Caco-2 (cell line): ENCODE data around the gene CCN5. TPM values are rescaled to one million over a fixed set of nuclear protein-coding genes. Genes with fewer than 3 reads are reported as not detected.

Source experiments
- BruUV-seq: library from RNA; stranded (reverse); fragments of 400-500 nt; replicated peaks from 2 replicates; lab custom pipeline; 2021; lab: Mats Ljungman, UMichigan
- CTCF ChIA-PET: fragments of 300-600 bp; sonication (Branson Sonifier 250); formaldehyde crosslinking; loops from one replicate; lab custom pipeline; 2022; ENCODE audit warnings: antibody characterized with exemption; lab: Charles Lee
- POLR2A ChIA-PET: fragments of 300-600 bp; sonication (Branson Sonifier 250); formaldehyde crosslinking; loops from one replicate; lab custom pipeline; 2022; ENCODE audit warnings: antibody characterized with exemption; lab: Charles Lee
- DNase-seq, 2 experiments: peaks; one replicate each; pipeline versions ENCODE4 v3.0.0 to v3.0.0-alpha.2; 2020 to 2022
- H3K27me3 ChIP-seq: replicated peaks from 2 replicates; pipeline ENCODE4 v1.6.0; 2011; ENCODE audit warnings: low read length; ENCODE audit not compliant: control insufficient read depth, insufficient read depth
- H3K36me3 ChIP-seq: 2 replicates; pipeline ENCODE4 v1.5.1; 2011; ENCODE audit warnings: low read length; ENCODE audit not compliant: control insufficient read depth, insufficient read depth
- H3K4me1 ChIP-seq: fragments of 250-450 bp; sonication (Bioruptor Pico); 2 replicates; pipeline ENCODE4 v1.5.1; 2020; ENCODE audit warnings: mild to moderate bottlenecking
- H3K4me3 ChIP-seq: 2 replicates; pipeline ENCODE4 v1.5.1; 2011; ENCODE audit warnings: low read depth, mild to moderate bottlenecking, control low read depth, low read length
- H3K9me3 ChIP-seq: fragments of 250-450 bp; sonication (Bioruptor Pico); 2 replicates; pipeline ENCODE4 v1.5.1; 2020; ENCODE audit warnings: mild to moderate bottlenecking, moderate library complexity
- H3K27ac Mint-ChIP-seq: one replicate; pipeline ENCODE4 v1.8.0; 2022; ENCODE audit warnings: mixed read lengths; ENCODE audit not compliant: unreplicated experiment
- H3K27me3 Mint-ChIP-seq: one replicate; pipeline ENCODE4 v1.8.0; 2022; ENCODE audit warnings: mixed read lengths; ENCODE audit not compliant: insufficient read depth, unreplicated experiment
- H3K36me3 Mint-ChIP-seq: one replicate; pipeline ENCODE4 v1.8.0; 2022; ENCODE audit warnings: mild to moderate bottlenecking, mixed read lengths; ENCODE audit not compliant: insufficient read depth, unreplicated experiment
- H3K4me1 Mint-ChIP-seq: one replicate; pipeline ENCODE4 v1.8.0; 2022; ENCODE audit warnings: low read depth, mixed read lengths; ENCODE audit not compliant: unreplicated experiment
- H3K4me3 Mint-ChIP-seq: one replicate; pipeline ENCODE4 v1.8.0; 2022; ENCODE audit warnings: mild to moderate bottlenecking, moderate library complexity, mixed read lengths; ENCODE audit not compliant: unreplicated experiment
- H3K9me3 Mint-ChIP-seq: one replicate; pipeline ENCODE4 v1.8.0; 2022; ENCODE audit warnings: mixed read lengths; ENCODE audit not compliant: unreplicated experiment
- CTCF ChIP-seq, 2 experiments: fragments of 200-600 bp in 1 of 2; IDR thresholded peaks; 1 replicate in 1 of 2; 2 replicates in 1 of 2; pipeline versions ENCODE4 v1.5.1 to v1.8.0; 2011 to 2022; ENCODE audit warnings: antibody characterized with exemption in 1 of 2, control low read depth in 1 of 2, inconsistent platforms in 1 of 2, low read depth in 1 of 2, low read length in 1 of 2, mild to moderate bottlenecking in 1 of 2, moderate library complexity in 1 of 2; ENCODE audit not compliant: insufficient read depth in 1 of 2, severe bottlenecking in 1 of 2, unreplicated experiment in 1 of 2
- intact Hi-C: fragments of 100-400 bp; cut with micrococcal nuclease; formaldehyde crosslinking; loops from one replicate; pipeline ENCODE4 v1.10.0; 2022; ENCODE audit not compliant: unreplicated experiment
- total RNA-seq: library from RNA; stranded (reverse); gene quantifications from 2 replicates; pipeline ENCODE4 v1.2.3, GENCODE V29; 2022

Gene CCN5
- total RNA-seq, 1 experiment from 2014 or later, result not detected

DNA sequence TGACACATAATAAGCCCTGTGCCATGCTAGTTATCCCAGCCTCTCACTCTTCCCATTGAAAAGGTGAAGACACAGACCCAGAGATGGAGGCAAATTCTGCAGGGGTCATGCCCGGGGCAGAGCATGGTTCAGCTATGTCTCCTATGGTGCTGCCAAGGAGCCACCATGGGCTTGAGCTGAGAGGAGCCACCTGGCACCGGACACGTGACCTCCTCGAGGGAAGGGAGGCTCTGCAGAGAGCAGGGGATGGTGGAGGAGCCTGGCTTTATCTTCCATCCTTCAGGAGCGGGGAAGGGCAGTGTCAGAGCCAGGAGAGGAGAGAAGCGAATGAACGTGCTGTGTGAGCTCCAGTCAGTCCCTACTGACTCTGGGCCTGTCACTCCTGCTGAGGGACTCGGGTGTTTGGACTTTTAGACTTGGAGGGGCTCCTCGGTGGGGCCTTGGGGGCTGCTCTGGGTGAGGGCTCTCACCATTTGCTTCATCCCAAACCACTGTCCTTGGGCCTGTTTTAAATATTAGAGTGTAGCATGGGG, 11.1 kb upstream of the CCN5 start:
- intact Hi-C loops, result no loop called here
- Mint-ChIP-seq H3K4me1 (no peaks in the 10 kb centered on the region), H3K4me3 (no peak overlapping the region), H3K9me3 (no peaks in the 10 kb centered on the region), H3K27me3 (peaks cover 2% of the 10 kb centered on the region), H3K36me3 (no peaks in the 10 kb centered on the region), H3K27ac (no peak overlapping the region)
- no peaks in the 10 kb centered on the region for H3K36me3 ChIP-seq
- BruUV-seq, result no TSS peak
- no peak overlapping the region for H3K4me3 ChIP-seq
- H3K4me1 ChIP-seq, result no peaks in the 10 kb centered on the region
- H3K27me3 ChIP-seq, result no peaks in the 10 kb centered on the region; the same call in 1 of the 2 replicates
- POLR2A ChIA-PET, result no interaction called here
- TF ChIP-seq CTCF (IDR thresholded peaks at IDR 0.05; ENCODE audit: insufficient read depth in 1 of 2, low read depth in 1 of 2, low read length in 1 of 2, severe bottlenecking in 1 of 2, unreplicated experiment in 1 of 2), result no peak
- no peaks in the 10 kb centered on the region for H3K9me3 ChIP-seq
- DNase-seq, result no peak
- CTCF ChIA-PET, result no interaction called here

DNA sequence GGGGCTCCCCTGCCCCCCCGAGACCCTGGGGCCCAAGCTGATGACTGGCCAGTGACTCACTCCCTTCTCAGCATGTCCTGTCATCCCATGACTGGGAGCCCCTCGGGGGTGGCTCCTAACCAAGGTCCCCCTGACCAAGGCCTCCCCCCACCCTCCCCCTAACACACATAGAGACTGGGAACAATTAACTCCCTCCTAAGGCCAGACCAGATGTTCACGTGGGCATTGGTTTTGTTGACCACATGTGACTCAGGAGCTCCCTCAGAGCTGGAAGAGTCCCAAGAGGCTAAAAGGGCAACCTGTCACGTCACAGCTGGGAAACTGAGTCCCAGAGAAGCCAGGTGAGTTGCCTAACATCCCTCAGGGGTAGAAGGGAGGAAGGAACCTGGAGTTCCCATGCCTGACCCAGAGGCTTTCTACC, 10.6 kb upstream of the CCN5 start:
- BruUV-seq, result no TSS peak
- intact Hi-C loops, result no loop called here
- no peaks in the 10 kb centered on the region for H3K4me1 Mint-ChIP-seq
- DNase-seq, result no peak
- no peak overlapping the region for H3K4me3 ChIP-seq
- no peak overlapping the region for H3K27ac Mint-ChIP-seq
- CTCF ChIA-PET, result interaction anchor here (0.6 to 2.0 kb wide), 3 partner anchors 14 to 27 kb away, joined by 3 to 6 read pairs (median 6); no protein-coding TSS in a partner anchor
- H3K36me3 Mint-ChIP-seq, result no peaks in the 10 kb centered on the region
- no peak overlapping the region for H3K4me3 Mint-ChIP-seq
- no peaks in the 10 kb centered on the region for H3K36me3 ChIP-seq
- POLR2A ChIA-PET, result interaction anchor here (0.7 kb wide), 1 partner anchor 181 kb away, joined by 5 read pairs; the partner anchor contains the start of gene YWHAB
- H3K9me3 Mint-ChIP-seq, result no peaks in the 10 kb centered on the region
- no peaks in the 10 kb centered on the region for H3K9me3 ChIP-seq
- no peak for TF ChIP-seq CTCF (IDR thresholded peaks at IDR 0.05; ENCODE audit: insufficient read depth in 1 of 2, low read depth in 1 of 2, low read length in 1 of 2, severe bottlenecking in 1 of 2, unreplicated experiment in 1 of 2)
- peaks cover 2% of the 10 kb centered on the region for H3K27me3 Mint-ChIP-seq
- no peaks in the 10 kb centered on the region for H3K4me1 ChIP-seq
- H3K27me3 ChIP-seq, result no peaks in the 10 kb centered on the region; the same call in 1 of the 2 replicates

DNA sequence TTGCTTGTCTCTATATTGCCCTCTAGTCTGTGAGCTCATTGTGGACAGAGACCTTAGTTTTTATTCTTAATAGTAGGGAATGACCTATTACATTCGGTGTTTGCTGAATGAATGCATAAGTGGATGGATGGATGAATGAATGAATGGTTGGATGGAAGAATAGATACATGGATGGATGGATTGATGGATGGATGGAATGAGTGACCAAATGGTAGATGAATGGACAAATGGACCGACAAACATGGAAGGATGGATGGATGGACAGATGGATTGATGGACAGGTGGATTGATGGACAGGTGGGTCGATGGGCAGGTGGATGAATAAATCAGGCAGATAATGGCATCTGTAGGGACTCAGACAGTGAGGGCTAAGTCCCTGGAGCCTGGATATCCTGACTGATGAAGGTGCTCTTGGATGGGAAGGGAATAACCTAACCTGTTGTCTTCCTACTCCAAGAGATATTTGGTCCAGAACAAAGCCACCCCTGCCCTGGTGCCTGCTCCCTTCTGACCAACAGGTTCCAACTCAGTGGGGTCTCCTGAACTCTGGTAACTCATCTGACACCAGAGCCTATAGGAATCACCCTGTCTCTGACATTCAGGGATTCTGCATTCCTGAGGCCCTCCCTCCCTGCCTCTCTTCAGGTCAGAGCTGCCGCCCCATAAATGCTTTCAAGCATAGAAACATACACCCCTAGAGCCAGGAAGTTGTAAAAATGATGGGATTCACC, 9.6 kb upstream of the CCN5 start:
- no peak for DNase-seq
- intact Hi-C loops, result no loop called here
- Histone ChIP-seq H3K4me1 (no peaks in the 10 kb centered on the region), H3K36me3 (no peaks in the 10 kb centered on the region), H3K27me3 (no peaks in the 10 kb centered on the region; the same call in 1 of the 2 replicates), H3K4me3 (no peak overlapping the region), H3K9me3 (no peaks in the 10 kb centered on the region)
- Mint-ChIP-seq H3K9me3 (no peaks in the 10 kb centered on the region), H3K4me3 (no peak overlapping the region), H3K27ac (no peak overlapping the region), H3K36me3 (no peaks in the 10 kb centered on the region), H3K27me3 (peaks cover 2% of the 10 kb centered on the region), H3K4me1 (no peaks in the 10 kb centered on the region)
- no peak for TF ChIP-seq CTCF (IDR thresholded peaks at IDR 0.05; ENCODE audit: insufficient read depth in 1 of 2, low read depth in 1 of 2, low read length in 1 of 2, severe bottlenecking in 1 of 2, unreplicated experiment in 1 of 2)
- POLR2A ChIA-PET, result no interaction called here
- no TSS peak for BruUV-seq
- CTCF ChIA-PET, result interaction anchor here (0.6 to 2.0 kb wide), 3 partner anchors 13 to 486 kb away, joined by 3 to 6 read pairs (median 3); no protein-coding TSS in a partner anchor
